ENCODE data around the gene SCUBE1.

Gene SCUBE1

DNA sequence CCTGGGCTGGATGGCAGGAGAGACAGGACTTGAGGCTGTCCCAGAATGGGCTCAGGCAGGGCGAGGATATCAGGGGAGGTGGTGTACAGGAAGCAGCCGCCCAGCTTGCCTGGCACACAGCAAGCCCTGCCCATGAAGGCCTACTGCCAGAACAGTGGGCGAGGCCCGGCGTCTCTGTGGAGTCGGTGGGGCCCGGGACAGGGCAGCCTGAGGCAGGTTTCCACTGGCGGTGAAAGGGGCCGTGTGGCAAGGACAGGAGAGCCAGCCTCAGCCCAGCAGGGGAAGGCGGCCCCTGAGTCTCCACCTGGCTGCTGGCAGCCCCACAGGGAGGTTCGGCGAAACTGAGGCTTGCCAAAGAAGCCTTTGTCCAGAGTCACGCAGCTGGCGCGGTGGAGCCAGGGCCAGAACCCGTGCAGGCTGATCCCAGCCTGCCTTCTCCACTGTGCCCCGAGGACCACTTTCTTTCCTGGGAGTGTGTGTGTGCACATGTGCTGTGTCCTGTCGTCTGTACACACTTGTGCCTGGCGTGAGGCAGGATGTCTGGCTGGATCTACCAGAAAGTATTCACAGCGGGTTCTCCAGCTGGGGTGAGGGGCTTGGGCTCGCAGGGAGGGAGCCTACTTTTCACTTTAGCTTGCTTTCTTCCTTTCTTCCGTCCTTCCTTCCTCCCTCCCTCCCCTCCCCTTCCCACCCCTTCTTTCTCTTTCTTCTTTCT, 190.7 kb downstream of the SCUBE1 start:
- H3K4me3 ChIP-seq (ENCODE audit: low read depth, low read length): peak overlapping the region; percentile 67
- in situ Hi-C loops (cut with HindIII; ENCODE audit: low sequenced_read_pairs): no loop called here
- TF ChIP-seq, protein P1, sequence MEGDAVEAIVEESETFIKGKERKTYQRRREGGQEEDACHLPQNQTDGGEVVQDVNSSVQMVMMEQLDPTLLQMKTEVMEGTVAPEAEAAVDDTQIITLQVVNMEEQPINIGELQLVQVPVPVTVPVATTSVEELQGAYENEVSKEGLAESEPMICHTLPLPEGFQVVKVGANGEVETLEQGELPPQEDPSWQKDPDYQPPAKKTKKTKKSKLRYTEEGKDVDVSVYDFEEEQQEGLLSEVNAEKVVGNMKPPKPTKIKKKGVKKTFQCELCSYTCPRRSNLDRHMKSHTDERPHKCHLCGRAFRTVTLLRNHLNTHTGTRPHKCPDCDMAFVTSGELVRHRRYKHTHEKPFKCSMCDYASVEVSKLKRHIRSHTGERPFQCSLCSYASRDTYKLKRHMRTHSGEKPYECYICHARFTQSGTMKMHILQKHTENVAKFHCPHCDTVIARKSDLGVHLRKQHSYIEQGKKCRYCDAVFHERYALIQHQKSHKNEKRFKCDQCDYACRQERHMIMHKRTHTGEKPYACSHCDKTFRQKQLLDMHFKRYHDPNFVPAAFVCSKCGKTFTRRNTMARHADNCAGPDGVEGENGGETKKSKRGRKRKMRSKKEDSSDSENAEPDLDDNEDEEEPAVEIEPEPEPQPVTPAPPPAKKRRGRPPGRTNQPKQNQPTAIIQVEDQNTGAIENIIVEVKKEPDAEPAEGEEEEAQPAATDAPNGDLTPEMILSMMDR (IDR thresholded peaks at IDR 0.05; ENCODE audit: low read depth, low read length, missing control alignments): no peak
- DNase-seq (ENCODE audit: low read depth): no peak

DNA sequence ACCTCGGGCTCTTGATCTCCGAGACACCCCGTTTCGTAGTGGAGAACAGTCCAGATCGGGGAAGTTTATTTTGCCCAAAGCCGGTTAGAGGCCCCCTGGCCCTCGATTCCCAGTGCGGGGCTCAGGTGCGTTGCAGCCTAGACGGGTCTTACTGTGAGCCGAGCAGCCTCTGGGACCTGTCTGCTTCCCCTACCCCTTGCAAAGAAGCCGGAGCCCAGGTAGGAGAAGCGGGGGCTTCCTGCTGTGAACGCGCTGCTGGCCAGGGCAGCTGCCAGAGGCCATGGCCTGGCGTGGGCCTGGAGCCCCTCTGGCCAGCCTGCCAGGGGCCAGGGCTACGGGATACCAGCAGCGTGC, 191.2 kb downstream of the SCUBE1 start:
- TF ChIP-seq, protein P1 (IDR thresholded peaks at IDR 0.05; ENCODE audit: low read depth, low read length, missing control alignments): no peak
- H3K4me3 ChIP-seq (ENCODE audit: low read depth, low read length): peak overlapping the region; percentile 67
- no peak for DNase-seq (ENCODE audit: low read depth)
- in situ Hi-C loops (cut with HindIII; ENCODE audit: low sequenced_read_pairs): no loop called here

DNA sequence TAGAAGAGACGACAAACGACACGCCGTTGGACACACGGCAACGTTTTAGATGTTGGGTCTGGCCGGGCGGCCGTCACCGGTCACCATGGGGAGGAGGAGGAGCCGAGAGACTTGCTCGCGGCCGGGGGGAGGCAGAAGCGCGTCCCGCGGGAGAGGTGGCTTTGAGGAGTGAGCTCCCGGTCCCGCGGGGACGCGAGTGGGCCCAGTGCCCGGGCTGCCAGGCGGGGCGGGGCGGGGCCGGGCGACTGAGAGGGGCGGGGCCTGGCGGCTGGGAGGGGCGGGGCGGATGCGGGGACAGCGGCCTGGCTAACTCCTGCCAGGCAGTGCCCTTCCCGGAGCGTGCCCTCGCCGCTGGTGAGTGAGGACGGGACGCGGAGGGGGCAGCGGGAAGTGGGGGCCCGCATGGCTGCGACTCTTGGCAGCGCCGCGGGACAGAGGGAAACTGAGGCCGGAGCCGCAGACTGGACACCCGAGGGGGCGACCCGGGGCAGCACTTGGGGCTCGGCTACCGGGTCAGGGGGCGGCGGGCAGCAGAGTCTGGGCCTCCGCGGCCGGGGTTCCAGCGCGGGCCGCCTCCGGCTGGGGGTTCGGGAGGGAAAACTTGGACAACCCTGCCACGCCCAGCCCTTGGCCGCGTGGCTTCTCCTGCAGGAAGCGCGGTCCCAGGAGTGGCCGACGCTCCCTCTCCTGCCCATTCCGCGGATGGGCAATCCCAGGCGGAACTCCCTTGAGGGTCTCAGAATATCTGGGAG, 191.7 kb downstream of the SCUBE1 start, which contains the start of gene TSPO:
Gene TSPO (plus strand): TSS at position 309 of the 752 bp plus-strand sequence. CDS start 7,680 bp downstream, outside the sequence.
- no peak for DNase-seq (ENCODE audit: low read depth)
- TF ChIP-seq, protein P1 (IDR thresholded peaks at IDR 0.05; ENCODE audit: low read depth, low read length, missing control alignments): no peak
- H3K4me3 ChIP-seq (ENCODE audit: low read depth, low read length): peak within 1 kb of the TSS; percentile 67
- in situ Hi-C loops (cut with HindIII; ENCODE audit: low sequenced_read_pairs): no loop called here

DNA sequence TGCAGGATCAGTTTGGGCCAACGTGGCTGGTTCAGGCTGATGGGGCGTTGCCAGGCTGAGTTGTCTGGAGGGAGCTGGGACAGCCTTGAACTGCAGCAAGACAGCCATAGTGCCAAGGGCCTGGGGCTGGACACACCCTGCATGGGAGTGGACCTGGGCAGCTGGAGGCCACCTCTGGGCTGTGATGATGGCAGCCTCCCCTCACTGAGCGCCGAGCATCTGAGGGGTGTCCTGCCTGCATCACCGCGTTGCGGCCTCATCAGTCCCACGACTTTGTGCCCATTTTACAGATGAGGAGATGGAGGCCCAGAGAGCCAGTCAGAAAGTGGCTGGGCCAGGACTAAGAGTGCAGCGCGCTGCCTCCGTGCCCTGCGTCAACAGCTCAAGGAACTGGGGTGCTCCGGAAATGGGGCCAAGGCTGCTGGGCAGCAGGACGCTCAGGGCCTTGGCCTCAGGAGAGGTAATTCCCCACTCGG, 192.4 kb downstream of the SCUBE1 start:
- DNase-seq (ENCODE audit: low read depth): no peak
- TF ChIP-seq, protein P1 (IDR thresholded peaks at IDR 0.05; ENCODE audit: low read depth, low read length, missing control alignments): no peak
- in situ Hi-C loops (cut with HindIII; ENCODE audit: low sequenced_read_pairs): no loop called here
- peak overlapping the region; percentile 67 for H3K4me3 ChIP-seq (ENCODE audit: low read depth, low read length)

DNA sequence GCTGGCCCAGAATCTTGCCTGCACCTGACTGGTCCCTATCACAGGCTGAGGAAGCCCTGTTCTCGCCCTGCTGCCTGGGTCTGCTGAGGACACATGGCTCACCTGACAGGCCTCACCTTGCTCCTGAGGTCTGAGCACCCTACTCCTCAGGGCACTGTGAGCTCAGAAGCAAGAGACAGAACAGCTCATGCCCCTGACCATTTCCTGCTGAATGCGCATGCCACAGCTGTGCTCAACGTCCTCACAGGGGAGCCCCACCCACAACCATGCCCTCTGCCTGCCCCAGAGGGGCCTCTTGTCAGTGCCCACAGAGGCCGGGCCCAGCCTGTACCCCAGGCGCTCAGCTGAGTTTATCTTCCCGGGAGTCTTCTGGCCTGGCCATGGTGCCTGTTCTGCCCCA, 194.6 kb downstream of the SCUBE1 start:
- in situ Hi-C loops (cut with HindIII; ENCODE audit: low sequenced_read_pairs): no loop called here
- TF ChIP-seq, protein P1 (IDR thresholded peaks at IDR 0.05; ENCODE audit: low read depth, low read length, missing control alignments): no peak
- no peak for DNase-seq (ENCODE audit: low read depth)
- no peak overlapping the region for H3K4me3 ChIP-seq (ENCODE audit: low read depth, low read length)

DNA sequence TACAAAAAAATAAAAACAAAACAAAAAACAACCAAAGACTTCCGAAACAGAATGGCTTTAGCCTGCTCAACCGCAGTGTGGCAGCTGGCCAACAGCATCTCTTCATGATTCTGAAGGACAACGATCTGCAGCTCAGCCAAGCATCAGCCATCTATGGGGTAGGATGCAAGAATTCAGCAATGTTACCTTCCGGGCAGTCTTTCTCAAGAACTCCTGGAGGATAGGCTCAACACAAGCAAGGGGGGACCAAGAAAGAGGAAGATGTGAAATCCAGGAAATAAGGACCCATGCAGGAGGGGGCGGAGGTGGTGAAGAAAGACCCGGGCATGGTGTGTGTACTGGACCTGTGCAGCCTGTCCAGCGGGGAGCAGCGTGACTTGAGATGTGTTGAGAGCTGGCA, 195.4 kb downstream of the SCUBE1 start:
- in situ Hi-C loops (cut with HindIII; ENCODE audit: low sequenced_read_pairs): no loop called here
- no peak overlapping the region for H3K4me3 ChIP-seq (ENCODE audit: low read depth, low read length)
- DNase-seq (ENCODE audit: low read depth): no peak
- TF ChIP-seq, protein P1 (IDR thresholded peaks at IDR 0.05; ENCODE audit: low read depth, low read length, missing control alignments): no peak

All from astrocyte of the cerebellum (primary cell).